Renal pelvis (tissue), 3 donors: ENCODE measurements around the gene INCA1. TPM values are rescaled to one million over a fixed set of nuclear protein-coding genes. Genes with fewer than 3 reads are reported as not detected.

Experiments
- polyA plus RNA-seq, 3 donors: library from polyadenylated mRNA; unstranded; fragments of 120-200 nt; gene quantifications; one replicate each; pipeline ENCODE4 v1.2.1, GENCODE V29; 2013; ENCODE audit not compliant: insufficient read length in 3 of 3

Gene INCA1
- polyA plus RNA-seq, 3 donors: 6.9 to 9.5 (median 9.3) TPM

Other genes with a start within 250 kb of the INCA1 start
- gene TM4SF5, start 225.6 kb downstream of the INCA1 start, polyA plus RNA-seq: 1 to 10 TPM; 2.4 to 3.7 (median 2.5) TPM
- under 1 TPM; 0.39 to 0.74 (median 0.65) TPM for gene VMO1, start 211.2 kb downstream of the INCA1 start, polyA plus RNA-seq
- gene GLTPD2, start 208.6 kb downstream of the INCA1 start, polyA plus RNA-seq: 10 to 100 TPM; 10.7 to 14.5 (median 12.5) TPM
- 100 to 1,000 TPM; 130 to 146 (median 145) TPM for gene PSMB6, start 201.4 kb downstream of the INCA1 start, polyA plus RNA-seq
- 10 to 100 TPM; 35.1 to 53.7 (median 45.2) TPM for gene PLD2, start 190.4 kb downstream of the INCA1 start, polyA plus RNA-seq
- gene MINK1, start 164.2 kb downstream of the INCA1 start, polyA plus RNA-seq: 10 to 100 TPM; 51.2 to 70.4 (median 69.7) TPM
- 1 to 10 TPM; 1.6 to 2.1 (median 1.8) TPM for gene C17orf107, start 98.0 kb downstream of the INCA1 start, polyA plus RNA-seq
- gene CHRNE, start 94.4 kb downstream of the INCA1 start, polyA plus RNA-seq: 1 to 10 TPM; 1.1 to 2.7 (median 1.4) TPM
- gene GP1BA, start 65.2 kb downstream of the INCA1 start, polyA plus RNA-seq: 1 to 10 TPM; 2.1 to 2.7 (median 2.6) TPM
- gene SLC25A11, start 57.5 kb downstream of the INCA1 start, polyA plus RNA-seq: 10 to 100 TPM; 77.1 to 93.9 (median 85.5) TPM
- gene RNF167, start 57.3 kb downstream of the INCA1 start, polyA plus RNA-seq: 100 to 1,000 TPM; 129 to 146 (median 134) TPM
- gene PFN1, start 49.0 kb downstream of the INCA1 start, polyA plus RNA-seq: 100 to 1,000 TPM; 401 to 502 (median 460) TPM
- gene ENO3, start 46.4 kb downstream of the INCA1 start, polyA plus RNA-seq: 10 to 100 TPM; 26.2 to 30.9 (median 28.9) TPM
- gene SPAG7, start 29.7 kb downstream of the INCA1 start, polyA plus RNA-seq: 100 to 1,000 TPM in 1 of 3 donors, 10 to 100 TPM in 2; 99.6 to 111 (median 100.0) TPM
- 10 to 100 TPM; 25.3 to 35.7 (median 34.8) TPM for gene CAMTA2, start 9.8 kb downstream of the INCA1 start, polyA plus RNA-seq
- gene KIF1C, start 428 bp upstream of the INCA1 start, polyA plus RNA-seq: 10 to 100 TPM; 89.4 to 99.7 (median 90.9) TPM
- gene SLC52A1, start 37.9 kb upstream of the INCA1 start, polyA plus RNA-seq: under 1 TPM; 0.24 to 0.42 (median 0.41) TPM
- 10 to 100 TPM; 13.7 to 16.9 (median 15.0) TPM for gene ZFP3, start 80.9 kb upstream of the INCA1 start, polyA plus RNA-seq
- 10 to 100 TPM; 21.8 to 50.0 (median 24.0) TPM for gene ZNF232, start 114.4 kb upstream of the INCA1 start, polyA plus RNA-seq
- 10 to 100 TPM in 1 of 3 donors, 1 to 10 TPM in 2; 2.5 to 14.7 (median 5.1) TPM for gene USP6, start 118.5 kb upstream of the INCA1 start, polyA plus RNA-seq
- 10 to 100 TPM; 18.7 to 27.6 (median 26.2) TPM for gene ZNF594, start 194.3 kb upstream of the INCA1 start, polyA plus RNA-seq
- gene SCIMP, start 237.3 kb upstream of the INCA1 start, polyA plus RNA-seq: 1 to 10 TPM in 2 of 3 donors, under 1 TPM in 1; 0.91 to 2.2 (median 1.4) TPM